Upper lobe of right lung (tissue), 1 donor: ENCODE results near the gene WDTC1. TPM values are rescaled to one million over a fixed set of nuclear protein-coding genes. Genes with fewer than 3 reads are reported as not detected.

Experiments used
- ATAC-seq: fragments of 200-7000 bp; cut with Tn5 transposase; one replicate; pipeline ENCODE4 v1.9.1; 2020; ENCODE audit warnings: mild to moderate bottlenecking, moderate library complexity
- DNase-seq: peaks from one replicate; pipeline ENCODE4 v3.0.0-alpha.2; 2020
- H3K27ac ChIP-seq: fragments of 200-600 bp; one replicate; pipeline ENCODE4 v1.8.0; 2022
- H3K27me3 ChIP-seq: fragments of 200-600 bp; one replicate; pipeline ENCODE4 v1.8.0; 2022; ENCODE audit warnings: mild to moderate bottlenecking
- H3K36me3 ChIP-seq: fragments of 200-600 bp; one replicate; pipeline ENCODE4 v1.8.0; 2022
- H3K4me1 ChIP-seq: fragments of 200-600 bp; one replicate; pipeline ENCODE4 v1.8.0; 2022
- H3K4me3 ChIP-seq: fragments of 200-600 bp; one replicate; pipeline ENCODE4 v1.8.0; 2022; ENCODE audit warnings: mild to moderate bottlenecking
- H3K9me3 ChIP-seq: fragments of 200-600 bp; one replicate; pipeline ENCODE4 v1.8.0; 2022
- CTCF ChIP-seq: fragments of 200-600 bp; IDR thresholded peaks from one replicate; pipeline ENCODE4 v1.8.0; 2022; ENCODE audit warnings: antibody characterized with exemption
- intact Hi-C: fragments of 100-400 bp; cut with DNase I; formaldehyde crosslinking; loops from one replicate; pipeline ENCODE4 v1.11.0; 2022
- total RNA-seq: library from RNA; stranded (reverse); fragmentation: NEBNext Ultra II Directional; extraction: Animal tissue kit (Norgen Biotek cat#: 25700); gene quantifications from one replicate; pipeline ENCODE4 v1.2.1, GENCODE V29; 2021
- donor health status: DM: no; HTN: yes; CAD: no; lungs with severe emphysema.

The WDTC1 gene
- total RNA-seq, 1 donor from 2014 or later = 44.1 TPM

- ATAC-seq (no peak), DNase-seq (peak; percentile 38)
- Histone ChIP-seq H3K36me3 (peaks cover 28% of the 10 kb centered on the region), H3K27me3 (no peaks in the 10 kb centered on the region), H3K27ac (no peak overlapping the region), H3K4me3 (no peak overlapping the region), H3K4me1 (no peaks in the 10 kb centered on the region), H3K9me3 (no peaks in the 10 kb centered on the region)
- intact Hi-C loops = no loop called here
- no peak for TF ChIP-seq CTCF
Observed at GRCh38 chr1:27306071-27306470, 71.6 kb downstream of the WDTC1 start.

GRCh38 chr1:27306892-27307761 is 72.7 kb downstream of the WDTC1 start:
- DNase-seq (peak; percentile 46), ATAC-seq (peak; percentile 17)
- no peak overlapping the region for H3K4me3 ChIP-seq
- no peaks in the 10 kb centered on the region for H3K4me1 ChIP-seq
- no peaks in the 10 kb centered on the region for H3K9me3 ChIP-seq
- intact Hi-C loops = no loop called here
- H3K27me3 ChIP-seq = no peaks in the 10 kb centered on the region
- no peak overlapping the region for H3K27ac ChIP-seq
- H3K36me3 ChIP-seq = peaks cover 27% of the 10 kb centered on the region
- TF ChIP-seq CTCF = no peak

GRCh38 chr1:27307874-27308598 is 73.6 kb downstream of the WDTC1 start:
- H3K4me3 ChIP-seq = no peak overlapping the region
- peak; percentile 34 for DNase-seq
- no peaks in the 10 kb centered on the region for H3K27me3 ChIP-seq
- TF ChIP-seq CTCF = no peak
- ATAC-seq = no peak
- H3K9me3 ChIP-seq = no peaks in the 10 kb centered on the region
- peaks cover 22% of the 10 kb centered on the region for H3K36me3 ChIP-seq
- H3K4me1 ChIP-seq = no peaks in the 10 kb centered on the region
- intact Hi-C loops = no loop called here
- no peak overlapping the region for H3K27ac ChIP-seq

GRCh38 chr1:27314169-27314568 is 79.7 kb downstream of the WDTC1 start:
- no peak for DNase-seq
- Histone ChIP-seq H3K9me3 (no peaks in the 10 kb centered on the region), H3K27me3 (no peaks in the 10 kb centered on the region), H3K4me1 (no peaks in the 10 kb centered on the region), H3K4me3 (no peak overlapping the region), H3K27ac (no peak overlapping the region), H3K36me3 (peaks cover 9% of the 10 kb centered on the region)
- TF ChIP-seq CTCF = no peak
- intact Hi-C loops = no loop called here
- no peak for ATAC-seq

GRCh38 chr1:27314737-27315136 is 80.3 kb downstream of the WDTC1 start:
- intact Hi-C loops = no loop called here
- Histone ChIP-seq H3K27ac (no peak overlapping the region), H3K36me3 (peaks cover 9% of the 10 kb centered on the region), H3K4me1 (no peaks in the 10 kb centered on the region), H3K9me3 (no peaks in the 10 kb centered on the region), H3K27me3 (no peaks in the 10 kb centered on the region), H3K4me3 (no peak overlapping the region)
- TF ChIP-seq CTCF = no peak
- no peak for DNase-seq
- ATAC-seq = no peak
